Subcutaneous adipose tissue (tissue), 4 donors: Measurements from ENCODE around the gene CLC. TPM values are rescaled to one million over a fixed set of nuclear protein-coding genes. Genes with fewer than 3 reads are reported as not detected.

ENCODE experiments used
- small RNA-seq: library from RNA; depleted of rRNA; stranded (forward); fragments of <200 nt; gene quantifications from one replicate; pipeline ENCODE3, GENCODE V24; 2016
- total RNA-seq, 4 donors: library from RNA; depleted of rRNA; stranded (reverse); fragments of >200 nt; gene quantifications; one replicate each; pipeline ENCODE4 v1.1.0, GENCODE V29; 2016
- TF ChIP-seq, protein P1 (sequence below): fragments of 450-650 bp; IDR thresholded peaks from one replicate; pipeline ENCODE4 v1.5.1; 2016; ENCODE audit warnings: low read depth, mild to moderate bottlenecking, control low read depth, antibody characterized with exemption, moderate library complexity

CLC gene
- total RNA-seq, 4 donors from 2014 or later = not detected

DNA sequence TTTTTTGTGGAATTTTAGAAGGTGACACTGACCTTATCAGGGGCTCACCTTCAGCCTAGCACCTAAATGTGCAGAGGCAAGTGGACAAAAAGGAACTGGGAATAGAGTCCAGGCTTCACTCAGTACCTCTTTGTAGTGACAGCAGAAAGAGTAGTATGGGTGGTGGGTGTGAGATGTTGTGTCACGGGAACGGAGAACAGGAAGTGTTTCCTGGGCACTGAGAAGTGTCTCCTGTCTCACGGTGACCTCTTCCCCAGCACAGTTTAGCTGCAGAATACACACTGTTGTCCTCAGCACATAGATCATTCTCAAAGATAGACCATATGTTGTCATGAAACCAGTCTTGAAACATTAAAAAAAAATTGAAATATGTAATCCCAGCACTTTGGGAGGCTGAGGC is 51.1 kb downstream of the CLC start:
- TF ChIP-seq, protein P1, sequence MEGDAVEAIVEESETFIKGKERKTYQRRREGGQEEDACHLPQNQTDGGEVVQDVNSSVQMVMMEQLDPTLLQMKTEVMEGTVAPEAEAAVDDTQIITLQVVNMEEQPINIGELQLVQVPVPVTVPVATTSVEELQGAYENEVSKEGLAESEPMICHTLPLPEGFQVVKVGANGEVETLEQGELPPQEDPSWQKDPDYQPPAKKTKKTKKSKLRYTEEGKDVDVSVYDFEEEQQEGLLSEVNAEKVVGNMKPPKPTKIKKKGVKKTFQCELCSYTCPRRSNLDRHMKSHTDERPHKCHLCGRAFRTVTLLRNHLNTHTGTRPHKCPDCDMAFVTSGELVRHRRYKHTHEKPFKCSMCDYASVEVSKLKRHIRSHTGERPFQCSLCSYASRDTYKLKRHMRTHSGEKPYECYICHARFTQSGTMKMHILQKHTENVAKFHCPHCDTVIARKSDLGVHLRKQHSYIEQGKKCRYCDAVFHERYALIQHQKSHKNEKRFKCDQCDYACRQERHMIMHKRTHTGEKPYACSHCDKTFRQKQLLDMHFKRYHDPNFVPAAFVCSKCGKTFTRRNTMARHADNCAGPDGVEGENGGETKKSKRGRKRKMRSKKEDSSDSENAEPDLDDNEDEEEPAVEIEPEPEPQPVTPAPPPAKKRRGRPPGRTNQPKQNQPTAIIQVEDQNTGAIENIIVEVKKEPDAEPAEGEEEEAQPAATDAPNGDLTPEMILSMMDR = no peak

DNA sequence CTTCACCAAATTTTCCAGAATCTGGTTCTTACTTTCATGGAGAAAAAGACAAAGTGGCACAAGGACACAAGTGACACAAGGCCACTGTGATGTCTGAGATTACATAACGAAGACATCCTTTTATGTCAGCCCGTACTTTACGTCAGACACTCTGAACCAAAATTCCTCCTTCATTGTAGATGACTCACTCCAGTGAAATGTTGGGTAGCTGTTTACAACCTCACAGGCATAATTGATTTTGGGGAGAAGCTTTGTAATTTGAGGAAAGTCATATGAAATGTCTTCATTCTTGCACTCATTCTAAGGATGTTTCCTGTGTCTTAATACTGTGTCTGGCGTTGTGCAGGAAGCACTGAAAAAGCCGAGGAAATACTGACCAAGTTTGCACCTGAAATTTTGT is 53.6 kb downstream of the CLC start:
- TF ChIP-seq, protein P1 = no peak

DNA sequence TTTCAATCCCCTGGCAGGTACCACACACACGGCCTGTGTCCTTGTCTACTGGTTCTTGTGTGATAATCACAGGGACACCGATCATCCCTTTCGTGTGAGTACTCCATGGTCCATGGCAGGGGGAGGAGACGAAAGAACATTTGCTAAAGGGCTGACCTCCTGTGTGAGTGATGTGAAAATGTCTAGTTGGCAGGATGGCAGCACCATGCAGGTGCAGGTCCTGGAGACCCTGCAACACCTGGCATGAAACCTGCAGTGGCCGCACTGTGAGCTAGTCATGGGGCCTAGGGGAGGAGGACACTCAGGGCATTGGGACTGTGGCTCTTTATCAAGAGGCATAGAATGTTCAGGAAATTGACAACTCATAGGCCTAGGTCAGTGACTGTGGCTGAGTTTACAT is 56.4 kb downstream of the CLC start:
- TF ChIP-seq, protein P1 = no peak

Small RNAs within 50 kb of the gene (small RNA-seq; reads per million reads assigned to genes)
- not detected for gene RPS29P27

Other genes with a start within 250 kb of the CLC start
- gene DLL3, start 239.1 kb downstream of the CLC start, total RNA-seq = not detected
- not detected for gene SELENOV, start 222.9 kb downstream of the CLC start, total RNA-seq
- gene EID2B, start 205.2 kb downstream of the CLC start, total RNA-seq = 1 to 10 TPM in 3 of 4 donors, under 1 TPM in 1; 0.65 to 3.3 (median 2.1) TPM
- gene EID2, start 197.9 kb downstream of the CLC start, total RNA-seq = 10 to 100 TPM in 2 of 4 donors, 1 to 10 TPM in 2; 5.9 to 13.4 (median 9.0) TPM
- not detected for gene LGALS13, start 135.5 kb downstream of the CLC start, total RNA-seq
- gene LGALS16, start 82.1 kb downstream of the CLC start, total RNA-seq = not detected
- not detected for gene LGALS14, start 33.5 kb downstream of the CLC start, total RNA-seq
- not detected for gene LEUTX, start 40.8 kb upstream of the CLC start, total RNA-seq
- gene DYRK1B, start 96.1 kb upstream of the CLC start, total RNA-seq = 10 to 100 TPM in 1 of 4 donors, 1 to 10 TPM in 3; 4.9 to 15.6 (median 8.7) TPM
- gene FBL, start 108.3 kb upstream of the CLC start, total RNA-seq = 100 to 1,000 TPM; 101 to 168 (median 104) TPM
- 100 to 1,000 TPM in 2 of 4 donors, 10 to 100 TPM in 2; 11.9 to 321 (median 115) TPM for gene FCGBP, start 196.6 kb upstream of the CLC start, total RNA-seq
- gene PSMC4, start 233.1 kb upstream of the CLC start, total RNA-seq = 10 to 100 TPM; 61.9 to 76.6 (median 66.9) TPM